K562 (cell line): ENCODE data around the gene PPCDC. TPM values are rescaled to one million over a fixed set of nuclear protein-coding genes. Genes with fewer than 3 reads are reported as not detected.

ENCODE experiments used
- BRCA1 ChIP-seq, 2 experiments: fragments of 450-650 bp in 1 of 2; sonication (generic) in 1 of 2; formaldehyde crosslinking in 1 of 2; IDR thresholded peaks; 2 replicates each; pipeline versions ENCODE4 v1.5.0 to v1.6.1; 2017 to 2020; ENCODE audit warnings: mild to moderate bottlenecking in 1 of 2, missing genetic modification reagents in 1 of 2
- CTBP1 ChIP-seq: fragments of 450-650 bp; IDR thresholded peaks from 2 replicates; pipeline ENCODE4 v1.6.1; 2016; ENCODE audit warnings: borderline replicate concordance
- E4F1 ChIP-seq: fragments of 250-450 bp; sonication (Bioruptor Pico); IDR thresholded peaks from 2 replicates; pipeline ENCODE4 v1.5.0; 2021; ENCODE audit warnings: mild to moderate bottlenecking, borderline replicate concordance
- EP300 ChIP-seq: IDR thresholded peaks from 2 replicates; pipeline ENCODE4 v1.6.1; 2012; ENCODE audit warnings: low read length, improper control_type of control experiment
- GTF2A2 ChIP-seq: IDR thresholded peaks from 2 replicates; pipeline ENCODE4 v1.6.1; 2016; ENCODE audit warnings: mild to moderate bottlenecking, missing genetic modification characterization, missing compliant biosample characterization
- HMG20A ChIP-seq: fragments of 450-650 bp; formaldehyde crosslinking; conservative IDR thresholded peaks from 2 replicates; pipeline ENCODE4 v1.4.0; 2020; ENCODE audit warnings: mild to moderate bottlenecking, mixed read lengths
- ILK ChIP-seq: fragments of 450-650 bp; IDR thresholded peaks from 2 replicates; pipeline ENCODE4 v1.6.1; 2016; ENCODE audit warnings: missing genetic modification characterization, low read depth, mild to moderate bottlenecking, missing compliant biosample characterization, moderate library complexity, borderline replicate concordance
- LEF1 ChIP-seq: fragments of 450-650 bp; IDR thresholded peaks from 2 replicates; pipeline ENCODE4 v1.6.1; 2016; ENCODE audit warnings: mild to moderate bottlenecking
- MAZ ChIP-seq, 2 experiments: fragments of 450-650 bp in 1 of 2; sonication (generic) in 1 of 2; formaldehyde crosslinking; IDR thresholded peaks in 1 of 2; conservative IDR thresholded peaks in 1 of 2; 2 replicates each; pipeline versions ENCODE4 v1.4.0 to v1.5.0; 2020; ENCODE audit warnings: mild to moderate bottlenecking in 1 of 2, missing genetic modification reagents in 1 of 2
- MTA1 ChIP-seq: fragments of 450-650 bp; IDR thresholded peaks from 2 replicates; pipeline ENCODE4 v1.6.1; 2017; ENCODE audit warnings: borderline replicate concordance
- NR0B1 ChIP-seq: fragments of 450-650 bp; IDR thresholded peaks from one replicate; pipeline ENCODE4 v1.6.1; 2018; ENCODE audit warnings: mild to moderate bottlenecking, moderate library complexity; ENCODE audit not compliant: partially characterized antibody
- NR2C2 ChIP-seq, 2 experiments: fragments of 200-800 bp in 1 of 2; sonication (Bioruptor generic) in 1 of 2; sonication (generic) in 1 of 2; formaldehyde crosslinking in 1 of 2; IDR thresholded peaks; 2 replicates each; pipeline versions ENCODE4 v1.6.1 to v1.8.0; 2016 to 2022; ENCODE audit warnings: mild to moderate bottlenecking in 1 of 2, missing compliant biosample characterization in 1 of 2, missing genetic modification characterization in 1 of 2, missing genetic modification reagents in 1 of 2
- NR3C1 ChIP-seq: sonication (generic); formaldehyde crosslinking; IDR thresholded peaks from 2 replicates; pipeline ENCODE4 v1.8.1; 2022; ENCODE audit warnings: missing genetic modification reagents
- PHTF2 ChIP-seq: fragments of 250-450 bp; sonication (Bioruptor Pico); IDR thresholded peaks from 2 replicates; pipeline ENCODE4 v1.5.0; 2021; ENCODE audit warnings: mild to moderate bottlenecking
- PRPF4 ChIP-seq: fragments of 200-400 bp; formaldehyde crosslinking; IDR thresholded peaks from one replicate; pipeline ENCODE4 v1.6.1; 2017; ENCODE audit warnings: low read length, low read depth, mild to moderate bottlenecking; ENCODE audit not compliant: insufficient read depth, poor library complexity, severe bottlenecking
- SMARCB1 ChIP-seq: IDR thresholded peaks from 2 replicates; pipeline ENCODE4 v1.6.1; 2011; ENCODE audit warnings: improper control_type of control experiment, low read depth; ENCODE audit not compliant: insufficient read length
- THRA ChIP-seq: fragments of 450-650 bp; IDR thresholded peaks from 2 replicates; pipeline ENCODE4 v1.6.1; 2017; ENCODE audit warnings: mild to moderate bottlenecking, moderate library complexity
- ZBTB34 ChIP-seq: fragments of 250-450 bp; sonication (Bioruptor Pico); IDR thresholded peaks from 2 replicates; pipeline ENCODE4 v1.8.0; 2021; ENCODE audit warnings: mild to moderate bottlenecking, moderate library complexity
- ZNF239 ChIP-seq: fragments of 250-450 bp; sonication (Bioruptor Pico); IDR thresholded peaks from 2 replicates; pipeline ENCODE4 v1.4.0; 2020; ENCODE audit warnings: mild to moderate bottlenecking
- ZNF583 ChIP-seq: fragments of 250-450 bp; sonication (Bioruptor Pico); IDR thresholded peaks from 2 replicates; pipeline ENCODE4 v1.4.0; 2020
- ZNF644 ChIP-seq: fragments of 200-800 bp; sonication (Bioruptor generic); IDR thresholded peaks from 2 replicates; pipeline ENCODE4 v1.6.1; 2016; ENCODE audit warnings: low read depth, missing genetic modification characterization, missing compliant biosample characterization
- ZNF75A ChIP-seq: fragments of 450-650 bp; formaldehyde crosslinking; IDR thresholded peaks from 2 replicates; pipeline ENCODE4 v1.4.0; 2020; ENCODE audit warnings: mild to moderate bottlenecking
- polyA plus RNA-seq, 8 experiments: library from polyadenylated mRNA; depleted of rRNA in 4 of 8; stranded (reverse) in 5 of 8; unstranded in 3 of 8; fragments of >200 nt; fragmentation: Nextera tagmentation in 2 of 8; fragmentation: Illumina TruSeq in 1 of 8; extraction: Ambion mirVana in 2 of 8; extraction: Trizol in 1 of 8; gene quantifications; 2 replicates each; pipeline versions ENCODE4 v1.2.1 to v1.2.3, GENCODE V29; 2011 to 2014; ENCODE audit warnings: inconsistent platforms in 1 of 8, missing spikeins in 1 of 8
- total RNA-seq, 7 experiments: library from RNA; depleted of rRNA in 6 of 7; stranded (reverse); fragments of >200 nt in 6 of 7; fragmentation: Illumina TruSeq in 2 of 7; extraction: Trizol in 2 of 7; gene quantifications; 2 replicates each; pipeline versions ENCODE4 v1.2.1 to v1.2.3, GENCODE V29; 2011 to 2021; ENCODE audit warnings: low replicate concordance in 1 of 7

PPCDC gene
- total and polyA plus RNA-seq, 9 of the 15 experiments (the other 6 are each of a cell fraction or from before 2014, with no cell fraction given) = 10.9 to 53.6 (median 16.7) TPM

GRCh38 chr15:75043509-75044257 is 20.3 kb downstream of the PPCDC start (continued):
- TF ChIP-seq THRA (no peak), GTF2A2 (tag) (no peak), LEF1 (peak; percentile 40; the same call in 1 of the 2 replicates), PHTF2 (CRISPR knock-in tag) (no peak), SMARCB1 (no peak), BRCA1 (IDR thresholded peaks at IDR 0.05) (no peak), BRCA1 (CRISPR knock-in tag; IDR thresholded peaks at IDR 0.05) (no peak), HMG20A (CRISPR knock-in tag) (no peak), ILK (tag) (no peak), MAZ (CRISPR knock-in tag; conservative IDR thresholded peaks at IDR 0.05 in 1 of 2, IDR thresholded peaks at IDR 0.05 in 1 of 2) (peak; percentile 50 to 94), E4F1 (no peak), ZNF644 (0 out of 2 replicates have a peak, but pooled peaks have one; percentile 32), CTBP1 (peak; percentile 83), PRPF4 (no peak), ZNF239 (CRISPR knock-in tag) (no peak), MTA1 (no peak), NR0B1 (no peak), ZBTB34 (CRISPR knock-in tag) (no peak), ZNF75A (CRISPR knock-in tag) (no peak), NR3C1 (CRISPR knock-in tag) (no peak), NR2C2 (CRISPR knock-in tag; IDR thresholded peaks at IDR 0.05) (peak; percentile 65), NR2C2 (tag; IDR thresholded peaks at IDR 0.05) (peak; percentile 75), ZNF583 (CRISPR knock-in tag) (no peak), EP300 (peak; percentile 81)
